ENCODE measurements around the gene GPR55.
A peak's percentile ranks its signal among the peaks of the same experiment; 100 is the strongest.

DNA sequence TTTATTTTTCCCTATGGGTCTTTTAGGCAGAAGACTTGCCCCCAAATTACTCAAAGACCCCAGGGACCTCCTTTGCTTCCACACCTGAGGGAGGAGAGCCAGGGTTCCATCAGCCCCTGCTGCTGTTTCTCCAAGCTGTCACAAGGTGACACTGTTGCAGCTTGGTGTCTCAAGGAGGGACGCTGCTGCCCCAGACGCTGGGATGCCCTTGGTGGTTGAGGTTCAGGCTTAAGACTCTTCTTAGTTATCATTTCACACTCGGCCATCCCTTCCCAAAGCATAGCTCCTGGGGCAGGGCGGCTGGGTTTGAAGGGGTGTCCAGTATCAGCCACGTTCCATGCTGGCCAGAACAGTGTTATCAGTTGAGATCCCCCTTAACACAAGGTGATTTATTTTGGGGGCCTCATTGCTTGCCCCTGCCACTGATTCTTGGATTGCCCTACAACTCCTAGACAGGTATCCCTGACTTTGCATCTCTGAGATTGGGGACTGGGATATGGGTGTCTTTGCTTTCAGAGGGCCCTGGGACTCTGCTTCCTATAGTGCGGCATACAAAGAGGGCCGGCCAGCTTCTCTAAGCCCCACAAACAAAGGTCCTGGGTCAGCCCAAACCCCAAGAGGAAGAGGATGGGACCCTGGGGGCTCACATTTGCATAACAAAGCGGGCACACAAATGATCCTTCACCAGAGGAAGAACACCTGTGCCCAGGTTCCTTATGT, 22.7 kb downstream of the GPR55 start:
- TF ChIP-seq, protein P1, sequence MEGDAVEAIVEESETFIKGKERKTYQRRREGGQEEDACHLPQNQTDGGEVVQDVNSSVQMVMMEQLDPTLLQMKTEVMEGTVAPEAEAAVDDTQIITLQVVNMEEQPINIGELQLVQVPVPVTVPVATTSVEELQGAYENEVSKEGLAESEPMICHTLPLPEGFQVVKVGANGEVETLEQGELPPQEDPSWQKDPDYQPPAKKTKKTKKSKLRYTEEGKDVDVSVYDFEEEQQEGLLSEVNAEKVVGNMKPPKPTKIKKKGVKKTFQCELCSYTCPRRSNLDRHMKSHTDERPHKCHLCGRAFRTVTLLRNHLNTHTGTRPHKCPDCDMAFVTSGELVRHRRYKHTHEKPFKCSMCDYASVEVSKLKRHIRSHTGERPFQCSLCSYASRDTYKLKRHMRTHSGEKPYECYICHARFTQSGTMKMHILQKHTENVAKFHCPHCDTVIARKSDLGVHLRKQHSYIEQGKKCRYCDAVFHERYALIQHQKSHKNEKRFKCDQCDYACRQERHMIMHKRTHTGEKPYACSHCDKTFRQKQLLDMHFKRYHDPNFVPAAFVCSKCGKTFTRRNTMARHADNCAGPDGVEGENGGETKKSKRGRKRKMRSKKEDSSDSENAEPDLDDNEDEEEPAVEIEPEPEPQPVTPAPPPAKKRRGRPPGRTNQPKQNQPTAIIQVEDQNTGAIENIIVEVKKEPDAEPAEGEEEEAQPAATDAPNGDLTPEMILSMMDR (conservative IDR thresholded peaks at IDR 0.05; ENCODE audit: low read depth, low read length) = peak; percentile 87
- no peak for TF ChIP-seq EZH2 (IDR thresholded peaks at IDR 0.05; ENCODE audit: borderline replicate concordance, low read depth, low read length, poor library complexity, severe bottlenecking)

All from A673 (cell line).